Stimulated activated naive B cell treated with anti-CD40 and anti-IgM and Interleukin-4, amounts not matched to agents 10 μg/mL and 1 μg/mL and 100 μg/mL, for 72 hours (primary cell): Measurements from ENCODE around the gene WRAP73.

Experiments used
- ATAC-seq, 2 donors: fragments of 150-1000 bp; cut with Tn5 transposase; replicated peaks; 2 replicates each; pipeline ENCODE4 v1.10.0; 2021; ENCODE audit warnings: moderate library complexity in 1 of 2
- DNase-seq: peaks from one replicate; pipeline ENCODE4 v3.0.0; 2021
- H3K27ac Mint-ChIP-seq: one replicate; pipeline ENCODE4 v1.8.0; 2022; ENCODE audit warnings: mild to moderate bottlenecking, mixed read lengths
- H3K27me3 Mint-ChIP-seq, 2 donors: one replicate each; pipeline ENCODE4 v1.8.0; 2022; ENCODE audit warnings: mixed read lengths in 2 of 2
- H3K36me3 Mint-ChIP-seq, 2 donors: one replicate each; pipeline ENCODE4 v1.8.0; 2022; ENCODE audit warnings: mixed read lengths in 2 of 2, mild to moderate bottlenecking in 1 of 2
- H3K4me1 Mint-ChIP-seq, 2 donors: one replicate each; pipeline ENCODE4 v1.8.0; 2022; ENCODE audit warnings: mixed read lengths in 2 of 2, mild to moderate bottlenecking in 1 of 2
- H3K4me3 Mint-ChIP-seq, 2 donors: one replicate each; pipeline ENCODE4 v1.8.0; 2022; ENCODE audit warnings: mild to moderate bottlenecking in 2 of 2, mixed read lengths in 2 of 2, moderate library complexity in 1 of 2
- H3K9me3 Mint-ChIP-seq, 2 donors: one replicate each; pipeline ENCODE4 v1.8.0; 2022; ENCODE audit warnings: mixed read lengths in 2 of 2, mild to moderate bottlenecking in 1 of 2

Gene WRAP73

DNA sequence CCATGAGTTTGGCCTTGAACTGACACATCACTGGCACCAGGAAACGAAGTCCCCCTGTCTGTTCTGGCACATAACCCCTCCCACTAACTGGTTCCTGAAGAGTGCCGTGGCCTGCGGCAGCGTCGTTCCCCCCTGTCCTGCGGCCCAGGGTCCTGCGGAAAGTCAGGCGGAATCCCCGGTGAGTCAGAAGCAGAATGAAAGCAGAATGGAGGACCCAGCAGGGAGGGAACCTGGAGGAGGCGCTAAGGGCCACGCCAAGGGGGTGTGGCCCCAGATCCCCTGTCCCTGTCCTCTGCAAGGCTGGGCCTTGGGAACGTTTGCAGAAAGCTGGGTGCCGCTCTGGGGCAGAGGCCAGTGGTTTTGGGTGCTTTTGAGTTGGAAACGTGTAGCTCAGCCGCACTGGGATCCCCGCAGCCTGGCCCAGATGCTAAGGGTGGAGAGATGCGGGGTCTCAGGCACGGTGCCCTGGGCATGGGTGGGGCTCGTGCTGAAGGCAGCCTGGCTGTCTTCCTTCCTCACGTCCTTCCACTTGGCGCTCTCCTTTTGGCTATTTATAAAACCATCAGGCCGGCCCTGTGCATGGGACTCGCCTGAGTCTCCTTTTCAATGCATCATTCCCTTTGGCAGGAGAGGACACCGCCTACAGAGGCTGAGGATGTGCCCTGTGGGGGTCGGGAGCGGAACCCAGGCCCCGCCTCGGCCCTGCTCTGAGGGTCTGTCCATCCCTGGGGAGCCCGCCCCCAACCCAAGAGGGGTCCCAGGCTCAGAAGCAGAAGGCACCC lies 38.6 kb upstream of the WRAP73 start:
- ATAC-seq = peak; percentile 38 to 79
- peaks cover 4 to 5% of the 10 kb centered on the region in 2 donors for H3K4me1 Mint-ChIP-seq

GRCh38 chr1:3687504-3687903 lies 37.6 kb upstream of the WRAP73 start:
- Mint-ChIP-seq H3K9me3 (no peaks in the 10 kb centered on the region), H3K36me3 (no peaks in the 10 kb centered on the region), H3K4me1 (peaks cover 4 to 5% of the 10 kb centered on the region in 2 donors), H3K27ac (no peak overlapping the region), H3K4me3 (no peak overlapping the region), H3K27me3 (peaks cover 24 to 34% of the 10 kb centered on the region in 2 donors)
- ATAC-seq (no peak), DNase-seq (no peak)

More for the DNA sequence above, 38.6 kb upstream of the WRAP73 start:
- Mint-ChIP-seq H3K9me3 (no peaks in the 10 kb centered on the region), H3K27ac (no peak overlapping the region), H3K36me3 (no peaks in the 10 kb centered on the region), H3K4me3 (no peak overlapping the region), H3K27me3 (peaks cover 14 to 24% of the 10 kb centered on the region in 2 donors)
- DNase-seq = no peak

DNA sequence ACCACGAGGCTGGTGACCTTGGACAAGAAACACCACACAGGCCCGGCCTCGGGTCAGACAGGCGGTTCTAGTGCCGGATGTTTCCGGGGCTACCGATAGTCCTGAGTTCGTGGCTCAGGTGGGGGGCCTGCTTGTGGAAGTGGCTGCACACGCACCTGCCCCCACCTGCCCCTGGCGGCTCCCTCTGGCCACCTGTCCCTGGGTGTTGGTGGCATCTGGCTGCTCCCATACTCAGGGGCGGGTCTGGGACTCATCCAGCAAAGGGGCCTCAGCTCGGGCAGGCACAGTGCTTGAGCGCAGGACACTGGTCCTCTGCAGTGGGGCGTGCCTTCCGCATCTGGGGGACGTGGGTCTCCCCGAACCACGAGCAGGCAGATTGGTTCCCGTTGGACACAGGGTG lies 36.0 kb upstream of the WRAP73 start:
- Mint-ChIP-seq H3K4me1 (peaks cover 4 to 5% of the 10 kb centered on the region in 2 donors), H3K36me3 (no peaks in the 10 kb centered on the region), H3K9me3 (no peaks in the 10 kb centered on the region), H3K27ac (no peak overlapping the region), H3K4me3 (no peak overlapping the region), H3K27me3 (peaks cover 18 to 35% of the 10 kb centered on the region in 2 donors)
- ATAC-seq (no peak), DNase-seq (no peak)

- Mint-ChIP-seq H3K36me3 (peaks cover 3% of the 10 kb centered on the region in 2 donors), H3K4me3 (no peak overlapping the region)
These were observed 35.3 kb upstream of the WRAP73 start for GRCh38 chr1:3685222-3685621.

DNA sequence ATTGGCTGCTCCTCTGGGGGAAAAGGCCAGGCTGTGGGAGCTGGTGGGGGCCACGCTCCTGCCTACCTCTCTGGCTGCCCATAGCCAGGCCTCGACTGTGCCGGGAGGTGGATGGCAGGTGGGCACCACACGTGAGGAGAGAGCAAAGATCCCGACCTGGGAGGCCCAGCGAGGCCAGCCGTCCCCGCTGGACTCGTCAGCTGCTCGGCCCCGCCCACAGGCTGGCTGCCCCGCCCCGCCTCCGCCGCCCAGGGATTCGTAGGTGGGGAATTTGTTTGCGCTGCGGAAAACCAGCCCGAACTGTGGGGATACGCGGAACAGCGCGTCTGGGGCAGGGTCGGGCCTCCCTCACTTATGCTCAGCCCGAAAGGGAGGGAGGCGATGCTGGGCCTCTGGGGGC lies 34.1 kb upstream of the WRAP73 start:
- peaks cover 16 to 17% of the 10 kb centered on the region in 2 donors for H3K4me1 Mint-ChIP-seq
- H3K27ac Mint-ChIP-seq = no peak overlapping the region
- H3K4me3 Mint-ChIP-seq = no peak overlapping the region
- ATAC-seq (no peak), DNase-seq (no peak)
- H3K27me3 Mint-ChIP-seq = peaks cover 34 to 48% of the 10 kb centered on the region in 2 donors
- H3K9me3 Mint-ChIP-seq = peaks cover 0 to 5% of the 10 kb centered on the region in 2 donors
- H3K36me3 Mint-ChIP-seq = peaks cover 3 to 8% of the 10 kb centered on the region in 2 donors

More at GRCh38 chr1:3685222-3685621, 35.3 kb upstream of the WRAP73 start:
- Mint-ChIP-seq H3K27me3 (peaks cover 22 to 41% of the 10 kb centered on the region in 2 donors), H3K27ac (no peak overlapping the region), H3K4me1 (peaks cover 4 to 5% of the 10 kb centered on the region in 2 donors), H3K9me3 (no peaks in the 10 kb centered on the region)
- DNase-seq (no peak), ATAC-seq (no peak)

- Mint-ChIP-seq H3K36me3 (peaks cover 3 to 8% of the 10 kb centered on the region in 2 donors), H3K9me3 (peaks cover 0 to 5% of the 10 kb centered on the region in 2 donors), H3K27me3 (peaks cover 35 to 44% of the 10 kb centered on the region in 2 donors), H3K27ac (no peak overlapping the region), H3K4me1 (peaks cover 18 to 21% of the 10 kb centered on the region in 2 donors), H3K4me3 (no peak overlapping the region)
- ATAC-seq (no peak), DNase-seq (no peak)
These were observed 33.3 kb upstream of the WRAP73 start for GRCh38 chr1:3683197-3683596.

- Mint-ChIP-seq H3K4me1 (peaks cover 27 to 30% of the 10 kb centered on the region in 2 donors), H3K36me3 (peaks cover 3 to 8% of the 10 kb centered on the region in 2 donors), H3K27ac (no peak overlapping the region), H3K27me3 (peaks cover 30 to 35% of the 10 kb centered on the region in 2 donors), H3K4me3 (no peak overlapping the region), H3K9me3 (peaks cover 0 to 5% of the 10 kb centered on the region in 2 donors)
- ATAC-seq = no peak
- DNase-seq = no peak
These were observed 32.2 kb upstream of the WRAP73 start for GRCh38 chr1:3681898-3682806.

GRCh38 chr1:3681231-3681897 lies 31.5 kb upstream of the WRAP73 start:
- H3K9me3 Mint-ChIP-seq = peaks cover 0 to 5% of the 10 kb centered on the region in 2 donors
- peaks cover 33 to 38% of the 10 kb centered on the region in 2 donors for H3K4me1 Mint-ChIP-seq
- no peak overlapping the region for H3K27ac Mint-ChIP-seq
- ATAC-seq (no peak), DNase-seq (no peak)
- peaks cover 3 to 8% of the 10 kb centered on the region in 2 donors for H3K36me3 Mint-ChIP-seq
- no peak overlapping the region for H3K4me3 Mint-ChIP-seq
- H3K27me3 Mint-ChIP-seq = peaks cover 30 to 35% of the 10 kb centered on the region in 2 donors

GRCh38 chr1:3680488-3681230 lies 30.8 kb upstream of the WRAP73 start:
- Mint-ChIP-seq H3K27ac (no peak overlapping the region), H3K4me1 (peaks cover 40 to 45% of the 10 kb centered on the region in 2 donors), H3K27me3 (peaks cover 30 to 35% of the 10 kb centered on the region in 2 donors), H3K9me3 (peaks cover 0 to 5% of the 10 kb centered on the region in 2 donors), H3K4me3 (no peak overlapping the region), H3K36me3 (peaks cover 3 to 8% of the 10 kb centered on the region in 2 donors)
- no peak for ATAC-seq
- DNase-seq = no peak

GRCh38 chr1:3679799-3680453 lies 30.0 kb upstream of the WRAP73 start:
- Mint-ChIP-seq H3K4me1 (peaks cover 46 to 50% of the 10 kb centered on the region in 2 donors), H3K27me3 (peaks cover 30 to 35% of the 10 kb centered on the region in 2 donors), H3K27ac (no peak overlapping the region), H3K9me3 (peaks cover 0 to 5% of the 10 kb centered on the region in 2 donors), H3K4me3 (peak overlapping the region in 1 of 2 donors; percentile 16), H3K36me3 (peaks cover 3 to 8% of the 10 kb centered on the region in 2 donors)
- DNase-seq (no peak), ATAC-seq (no peak)

DNA sequence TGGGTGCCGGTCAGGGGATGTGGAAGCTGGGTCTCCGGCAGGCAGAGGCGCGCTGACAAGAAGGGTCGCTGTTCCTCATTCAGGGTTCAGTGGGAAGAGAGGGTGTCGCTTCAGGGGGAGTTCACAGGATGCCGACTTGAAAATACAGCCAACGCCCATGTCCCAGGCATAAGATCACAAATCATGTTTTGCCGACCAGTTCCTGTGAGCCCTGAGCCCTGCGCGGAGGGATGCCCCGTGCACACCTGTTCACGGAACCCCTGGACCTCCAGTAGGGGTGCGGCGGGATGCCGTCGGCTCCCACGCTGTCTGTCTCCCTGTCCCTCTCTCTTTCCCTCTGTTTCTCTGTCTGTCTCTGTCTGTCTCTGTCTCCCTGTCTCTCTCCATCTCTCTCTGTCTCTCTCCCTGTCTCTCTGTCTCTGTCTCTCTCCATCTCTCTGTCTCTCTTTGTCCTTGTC lies 29.2 kb upstream of the WRAP73 start:
- no peak overlapping the region for H3K27ac Mint-ChIP-seq
- peak overlapping the region in 1 of 2 donors; percentile 16 for H3K4me3 Mint-ChIP-seq
- H3K27me3 Mint-ChIP-seq = peaks cover 30 to 35% of the 10 kb centered on the region in 2 donors
- H3K9me3 Mint-ChIP-seq = peaks cover 0 to 5% of the 10 kb centered on the region in 2 donors
- DNase-seq (no peak), ATAC-seq (no peak)
- H3K36me3 Mint-ChIP-seq = peaks cover 3 to 8% of the 10 kb centered on the region in 2 donors
- H3K4me1 Mint-ChIP-seq = peaks cover 46 to 55% of the 10 kb centered on the region in 2 donors

- Mint-ChIP-seq H3K9me3 (peaks cover 0 to 5% of the 10 kb centered on the region in 2 donors), H3K27me3 (peaks cover 27 to 32% of the 10 kb centered on the region in 2 donors), H3K36me3 (peaks cover 3 to 8% of the 10 kb centered on the region in 2 donors), H3K4me1 (peaks cover 50 to 61% of the 10 kb centered on the region in 2 donors), H3K4me3 (no peak overlapping the region), H3K27ac (no peak overlapping the region)
- no peak for DNase-seq
- ATAC-seq = no peak
These were observed 28.6 kb upstream of the WRAP73 start for GRCh38 chr1:3678361-3679097.
